GM18511 (cell line): ENCODE data around the gene U2AF2.
"Not testable (repeated sequence)": the region's sequence is repeated elsewhere in the genome, so short reads cannot be mapped to it uniquely, and the experiment has no call there.

Source experiments
- ATAC-seq: cut with Tn5 transposase; IDR thresholded peaks from one replicate; pipeline ENCODE4 v1.9.1; 2021; ENCODE audit warnings: mild to moderate bottlenecking, moderate library complexity; ENCODE audit not compliant: unreplicated experiment

Gene U2AF2

DNA sequence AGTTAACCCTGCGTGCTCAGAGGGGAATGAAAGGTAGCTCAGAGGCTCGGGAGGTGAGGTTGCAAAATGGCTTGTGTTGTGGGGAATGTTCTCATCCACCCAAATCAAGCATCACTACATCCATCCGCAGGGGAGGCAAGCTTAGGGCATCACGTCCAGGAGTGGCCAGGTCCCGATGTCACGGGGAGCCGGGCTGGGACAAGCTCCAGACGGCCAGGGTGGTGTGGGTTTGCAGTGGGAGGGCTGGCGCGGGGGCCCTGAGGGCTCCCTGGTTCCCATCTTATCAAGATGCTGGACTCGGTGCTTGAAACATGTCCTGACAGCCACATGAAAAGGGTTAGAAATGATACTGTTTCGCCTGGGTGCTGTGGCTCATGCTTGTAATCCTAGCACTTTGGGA is 46.0 kb downstream of the U2AF2 start:
- no peak for ATAC-seq

DNA sequence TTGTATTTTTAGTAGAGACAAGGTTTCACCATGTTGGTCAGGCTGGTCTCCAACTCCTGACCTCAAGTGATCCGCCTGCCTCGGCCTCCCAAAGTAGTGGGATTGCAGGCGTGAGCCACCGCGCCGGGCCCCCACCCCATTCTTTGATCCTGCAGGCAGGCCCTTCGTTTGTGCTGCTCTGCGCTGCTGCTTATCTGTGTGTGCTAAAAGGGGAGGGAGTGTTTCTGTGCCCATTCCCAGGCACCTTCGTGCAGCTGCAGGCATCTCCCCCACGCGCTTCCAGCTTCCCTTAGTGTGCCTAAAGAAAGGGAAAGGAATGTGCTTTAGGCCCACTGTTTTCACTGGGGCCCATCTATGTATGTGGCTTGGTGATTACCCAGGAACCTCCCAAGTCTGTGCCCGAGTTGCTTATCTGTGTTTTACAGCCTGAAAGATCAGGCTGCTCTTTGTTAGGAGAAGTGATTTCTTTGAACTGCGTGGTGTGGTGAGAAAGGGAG is 47.3 kb downstream of the U2AF2 start:
- ATAC-seq: no peak

DNA sequence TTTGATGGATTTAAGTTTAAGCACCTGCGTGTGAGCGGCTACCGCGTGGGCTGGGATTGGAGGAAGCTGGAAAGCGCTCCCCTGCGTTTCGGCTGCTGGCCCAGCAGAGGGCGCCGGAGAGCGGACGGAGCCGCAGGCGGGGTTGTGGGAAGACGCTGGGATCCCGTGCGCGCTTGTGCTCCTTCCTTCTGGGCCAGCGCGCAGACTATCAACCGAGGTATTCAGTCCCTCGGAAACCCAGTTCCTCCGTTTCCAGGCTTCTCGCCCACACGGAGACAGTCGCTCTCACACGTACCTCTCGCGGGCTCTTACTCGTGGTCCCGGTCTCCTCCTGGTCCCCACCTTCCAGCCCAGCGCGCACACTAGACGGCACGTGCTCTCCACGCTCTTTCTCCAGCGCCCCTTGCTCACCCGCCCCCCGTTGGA is 49.0 kb downstream of the U2AF2 start:
- no peak for ATAC-seq

DNA sequence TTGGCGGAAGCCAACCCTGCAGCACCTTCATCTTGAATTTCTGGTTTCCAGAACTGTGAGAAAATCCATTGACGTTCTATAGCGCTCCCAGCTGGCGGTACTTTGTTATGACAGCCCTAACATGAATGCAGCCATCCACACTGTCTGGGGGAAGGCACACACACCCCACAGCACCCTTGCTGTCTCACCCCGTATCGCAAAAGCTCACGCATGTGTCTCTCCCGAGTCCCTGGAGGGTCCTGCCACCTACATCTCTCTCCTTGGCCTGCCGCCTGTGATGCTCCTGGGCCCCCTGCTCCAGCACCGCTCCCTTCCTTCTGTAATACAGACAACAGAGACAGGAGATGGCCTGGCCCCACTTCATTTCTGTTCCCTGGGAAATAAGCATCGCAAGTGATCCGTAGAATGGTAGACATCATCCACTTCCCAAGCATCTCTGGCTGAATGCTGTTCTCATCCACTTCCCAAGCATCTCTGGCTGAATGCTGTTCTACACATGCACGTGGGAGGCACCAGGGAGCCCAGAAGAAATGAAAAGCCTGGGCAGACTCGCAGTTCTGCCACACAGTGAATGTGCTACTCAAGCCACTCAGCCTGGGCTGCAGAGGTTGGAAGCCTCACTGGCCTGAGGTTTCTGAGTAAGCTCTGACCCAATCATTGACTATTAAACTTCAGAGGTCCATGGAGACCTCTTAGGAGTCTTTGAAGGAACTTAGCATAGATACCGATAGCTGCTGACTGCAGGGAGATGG is 49.8 kb downstream of the U2AF2 start:
- no peak for ATAC-seq

DNA sequence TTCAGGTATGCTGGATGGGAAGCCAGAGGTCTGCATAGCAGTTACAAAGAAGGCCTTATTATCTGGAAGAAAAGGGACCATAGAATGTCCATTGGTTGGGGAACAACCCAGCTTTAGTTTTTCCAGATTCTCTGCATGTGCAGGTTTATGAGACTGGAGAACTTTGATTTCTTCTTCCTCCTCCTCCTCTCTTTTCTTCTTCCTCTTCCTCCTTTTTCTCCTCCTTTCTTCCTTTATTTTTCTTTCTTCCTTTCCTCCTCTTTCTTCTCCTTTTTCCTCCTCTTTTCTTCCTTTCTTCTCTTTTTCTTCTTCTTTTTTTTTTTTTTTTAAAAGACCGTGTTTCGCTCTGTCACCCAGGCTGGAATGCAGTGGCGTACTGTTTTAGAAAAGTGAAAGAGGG is 51.1 kb downstream of the U2AF2 start:
- no peak for ATAC-seq

DNA sequence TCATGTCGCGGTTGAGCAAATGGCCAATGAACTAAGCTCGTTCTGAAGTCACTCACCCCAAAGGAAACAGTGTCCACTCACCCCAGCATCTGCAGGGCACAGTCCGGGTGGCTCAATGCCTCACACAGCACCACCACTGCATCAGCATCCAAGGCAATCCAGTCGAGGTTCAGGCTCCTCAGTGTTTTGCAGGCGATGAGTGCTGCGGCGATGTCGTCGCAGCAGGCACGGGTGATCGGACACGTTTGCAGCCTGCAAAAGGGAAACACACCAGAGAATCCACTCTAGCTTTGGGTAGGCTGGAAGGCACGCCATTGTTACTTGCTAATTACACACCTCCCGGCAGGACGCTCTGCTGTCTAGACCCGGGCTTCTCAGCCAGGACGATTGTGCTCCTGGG is 56.9 kb downstream of the U2AF2 start:
- ATAC-seq: no peak

DNA sequence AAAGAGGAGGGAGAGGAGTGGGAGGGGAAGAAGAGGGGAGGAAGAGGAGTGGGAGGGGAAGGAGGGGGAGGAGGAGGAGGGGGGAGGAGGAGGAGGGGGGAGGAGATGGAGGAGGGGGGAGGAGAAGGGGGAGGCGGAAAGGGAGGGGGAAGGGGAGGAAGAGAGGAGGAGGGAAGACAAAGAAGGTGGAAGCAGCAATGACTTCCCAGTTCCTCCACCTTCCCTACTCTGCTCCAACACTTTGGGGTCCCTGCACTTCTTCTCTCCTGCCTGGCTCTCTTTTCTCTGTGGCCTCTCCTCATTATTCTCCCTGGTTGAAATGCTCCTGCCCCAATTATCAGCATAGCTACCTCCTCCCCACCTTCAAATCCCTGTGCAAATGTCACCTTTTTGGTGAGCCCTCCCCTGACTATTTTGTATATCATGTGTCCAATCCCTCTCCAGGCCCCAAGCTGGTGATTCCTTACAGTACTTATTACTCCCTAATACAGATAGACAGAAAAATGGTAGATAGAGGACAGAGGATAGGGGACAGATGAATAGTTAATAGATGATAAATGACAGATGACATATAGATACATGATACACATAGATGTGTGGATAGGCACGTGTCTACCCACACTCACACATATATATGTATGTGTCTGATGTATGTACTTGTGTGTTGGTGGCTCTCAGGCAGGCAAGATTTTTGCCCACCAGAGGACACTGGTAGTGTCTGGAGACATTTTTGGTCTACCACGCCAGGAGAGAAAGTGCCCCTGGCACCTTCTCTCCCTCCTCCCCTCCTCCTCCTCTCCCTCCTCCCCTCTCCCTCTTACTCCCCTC is 58.2 kb downstream of the U2AF2 start:
- no peak for ATAC-seq

DNA sequence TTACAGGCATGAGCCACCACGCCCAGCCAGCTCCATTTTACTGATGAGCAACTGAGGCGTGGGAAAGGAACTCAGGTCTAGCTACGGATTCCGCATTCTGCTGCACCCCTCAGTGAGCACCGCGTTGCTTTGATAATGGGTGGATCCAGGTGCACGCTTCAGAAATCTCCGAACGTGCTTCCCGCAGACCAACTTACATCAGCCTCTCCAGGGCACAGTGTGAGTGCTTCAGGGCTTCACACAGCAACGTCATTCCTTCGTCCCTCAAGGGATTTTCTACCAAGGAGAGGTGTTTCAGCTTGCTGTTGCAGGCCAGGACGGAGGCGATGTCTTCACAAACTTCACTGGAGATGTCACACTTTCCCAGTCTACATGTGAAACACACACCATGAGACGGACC is 61.7 kb downstream of the U2AF2 start:
- ATAC-seq: no peak

DNA sequence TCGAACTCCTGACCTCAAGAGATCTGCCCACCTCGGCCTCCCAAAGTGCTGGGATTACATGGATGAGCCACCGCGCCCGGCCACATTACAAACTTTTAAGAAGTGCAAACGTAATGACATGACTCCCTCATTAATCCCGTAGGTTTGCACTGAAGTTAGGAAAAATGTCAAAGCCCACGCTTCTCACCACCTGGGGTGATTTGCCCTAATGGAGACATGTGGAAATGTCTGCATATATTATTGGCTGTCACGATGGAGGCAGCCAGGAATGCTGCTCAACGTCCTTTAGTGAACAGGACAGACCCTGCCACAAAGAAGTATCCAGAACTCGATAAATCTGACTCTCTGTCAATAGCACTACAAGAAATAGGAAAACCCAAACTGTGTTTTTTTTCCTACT is 62.4 kb downstream of the U2AF2 start:
- ATAC-seq: no peak

DNA sequence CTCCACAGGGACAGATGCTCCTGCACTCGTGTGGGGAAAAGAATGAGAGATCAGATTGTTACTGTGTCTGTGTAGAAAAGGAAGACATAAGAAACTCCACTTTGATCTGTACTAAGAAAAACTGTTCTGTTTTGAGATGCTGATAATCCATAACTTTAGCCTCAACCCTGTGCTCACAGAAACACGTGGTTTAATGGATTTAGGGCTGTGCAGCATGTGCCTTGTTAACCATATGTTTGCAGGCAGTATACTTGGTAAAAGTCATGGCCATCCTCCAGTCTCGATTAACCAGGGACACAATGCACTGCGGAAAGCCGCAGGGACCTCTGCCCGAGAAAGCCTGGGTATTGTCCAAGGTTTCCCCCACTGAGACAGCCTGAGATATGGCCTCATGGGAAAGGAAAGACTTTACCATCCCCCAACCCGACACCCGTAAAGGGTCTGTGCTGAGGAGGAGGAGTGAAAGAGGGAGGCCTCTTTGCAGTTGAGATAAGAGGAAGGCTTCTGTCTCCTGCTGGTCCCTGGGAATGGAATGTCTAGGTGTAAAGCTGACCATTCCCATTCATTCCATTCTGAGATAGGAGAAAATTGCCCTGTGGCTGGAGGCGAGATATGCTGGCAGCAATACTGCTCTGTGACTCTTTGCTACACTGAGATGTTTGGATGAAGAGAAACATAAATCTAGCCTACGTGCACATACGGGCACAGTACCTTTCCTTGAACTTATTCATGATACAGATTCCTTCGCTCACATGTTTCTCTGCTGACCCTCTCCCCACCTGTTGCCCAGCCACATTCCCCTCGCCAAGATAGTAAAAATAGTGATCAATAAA is 63.3 kb downstream of the U2AF2 start:
- ATAC-seq: not testable (repeated sequence)

DNA sequence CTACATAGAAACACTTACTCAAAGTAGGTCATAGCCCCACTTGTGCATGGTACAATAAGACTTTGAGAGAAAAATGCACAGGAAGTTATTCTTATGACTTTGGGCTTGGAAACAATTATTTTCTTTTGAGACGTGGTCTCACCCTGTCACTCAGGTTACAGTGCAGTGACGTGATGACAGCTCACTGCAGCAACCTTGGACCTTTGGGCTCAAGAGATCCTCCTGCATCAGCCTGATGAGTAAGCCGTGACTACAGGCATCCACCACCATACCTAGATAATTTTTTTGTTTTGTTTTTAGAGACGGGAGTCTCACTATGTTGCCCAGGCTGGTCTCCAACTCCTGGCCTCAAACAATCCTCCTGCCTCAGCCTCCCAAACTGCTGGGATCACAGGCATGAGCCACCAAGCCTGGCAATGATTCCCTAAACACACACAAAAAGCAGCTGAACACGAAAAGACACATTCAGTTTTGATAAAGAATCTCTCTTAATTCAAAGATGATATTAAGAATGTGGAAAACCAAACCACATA is 65.4 kb downstream of the U2AF2 start:
- ATAC-seq: no peak

DNA sequence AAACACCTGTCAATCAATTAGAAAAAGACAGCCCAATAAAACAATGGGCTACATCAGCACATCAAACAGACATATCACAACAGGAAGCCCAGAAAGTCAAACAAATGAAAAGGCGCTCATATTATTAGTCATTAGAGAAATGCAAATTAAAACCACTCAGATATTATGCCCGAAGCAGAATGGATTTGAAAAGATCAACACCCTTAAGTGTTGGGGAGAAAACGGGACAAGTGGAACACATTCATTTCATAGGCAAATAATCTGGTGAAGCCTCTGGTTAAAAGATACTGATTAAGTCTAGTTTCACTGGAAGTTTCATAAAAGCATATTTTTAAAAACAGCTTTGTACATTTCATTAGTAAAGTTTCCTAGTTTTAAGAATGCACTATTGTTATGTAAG is 66.0 kb downstream of the U2AF2 start:
- no peak for ATAC-seq

DNA sequence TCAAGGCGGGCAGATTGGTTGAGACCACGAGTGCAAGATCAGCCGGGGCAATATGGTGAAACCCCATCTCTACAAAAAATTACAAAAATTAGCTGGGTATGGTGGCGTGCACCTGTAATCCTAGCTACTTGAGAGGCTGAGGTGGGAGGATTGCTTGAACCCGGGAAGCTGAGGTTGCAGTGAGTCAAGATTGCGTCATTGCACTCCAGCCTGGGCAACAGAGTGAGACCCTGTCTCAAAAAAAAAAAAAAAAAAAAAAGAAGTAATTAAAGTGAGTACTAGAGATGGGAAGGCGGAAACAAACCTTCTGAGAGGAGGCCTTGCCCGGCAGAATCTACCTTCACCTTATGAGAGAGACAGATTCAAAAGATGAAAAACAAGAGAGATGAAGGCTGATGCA is 68.7 kb downstream of the U2AF2 start:
- ATAC-seq: no peak
